Medulla oblongata (tissue), 1 donor: Measurements from ENCODE around the gene MARCHF9.
A peak's percentile ranks its signal among the peaks of the same experiment; 100 is the strongest.
"Not testable (repeated sequence)": the region's sequence is repeated elsewhere in the genome, so short reads cannot be mapped to it uniquely, and the experiment has no call there.

Experiments used
- DNase-seq: peaks from one replicate; pipeline ENCODE4 v3.0.0-alpha.2; 2015; ENCODE audit errors: extremely low spot score

Gene MARCHF9

DNA sequence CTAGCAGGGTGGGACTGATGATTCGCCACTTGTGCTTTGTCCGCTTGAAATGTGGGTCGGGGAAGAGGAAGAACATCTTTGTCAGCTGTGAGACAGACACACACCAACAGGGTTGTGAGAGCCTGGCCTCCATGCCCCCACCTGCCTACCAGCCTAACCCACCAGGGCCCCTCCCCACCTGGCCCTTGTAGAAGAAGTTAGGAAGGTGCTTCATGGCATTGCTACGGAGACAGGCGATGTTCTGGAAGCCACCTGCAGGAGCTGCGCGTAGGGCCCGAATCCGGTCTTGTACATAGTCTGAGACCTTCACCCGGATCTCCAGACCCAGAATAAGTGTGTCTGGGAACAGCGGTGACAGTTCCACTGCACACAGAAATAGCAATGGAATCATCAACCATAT is 14.7 kb downstream of the MARCHF9 start:
- DNase-seq, result no peak

DNA sequence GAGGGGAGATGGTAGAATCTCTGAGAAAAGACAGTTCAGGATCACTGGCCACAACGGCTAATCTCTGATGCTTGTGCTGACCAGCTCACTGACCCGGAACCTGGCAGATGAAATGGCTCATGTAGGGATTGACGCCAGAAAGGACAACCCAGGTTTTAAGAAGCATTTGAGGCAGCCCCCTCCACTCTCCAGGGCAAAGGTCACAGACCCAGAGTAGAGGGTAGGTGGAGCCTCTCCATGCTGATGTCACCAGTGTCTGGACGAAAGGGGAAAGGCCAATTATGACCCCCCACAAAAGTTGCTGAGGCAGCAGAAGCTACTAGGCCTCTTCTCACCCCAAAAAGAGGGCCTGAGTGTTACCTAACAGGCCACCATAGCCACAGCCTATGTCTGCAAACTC is 15.8 kb downstream of the MARCHF9 start:
- no peak for DNase-seq

DNA sequence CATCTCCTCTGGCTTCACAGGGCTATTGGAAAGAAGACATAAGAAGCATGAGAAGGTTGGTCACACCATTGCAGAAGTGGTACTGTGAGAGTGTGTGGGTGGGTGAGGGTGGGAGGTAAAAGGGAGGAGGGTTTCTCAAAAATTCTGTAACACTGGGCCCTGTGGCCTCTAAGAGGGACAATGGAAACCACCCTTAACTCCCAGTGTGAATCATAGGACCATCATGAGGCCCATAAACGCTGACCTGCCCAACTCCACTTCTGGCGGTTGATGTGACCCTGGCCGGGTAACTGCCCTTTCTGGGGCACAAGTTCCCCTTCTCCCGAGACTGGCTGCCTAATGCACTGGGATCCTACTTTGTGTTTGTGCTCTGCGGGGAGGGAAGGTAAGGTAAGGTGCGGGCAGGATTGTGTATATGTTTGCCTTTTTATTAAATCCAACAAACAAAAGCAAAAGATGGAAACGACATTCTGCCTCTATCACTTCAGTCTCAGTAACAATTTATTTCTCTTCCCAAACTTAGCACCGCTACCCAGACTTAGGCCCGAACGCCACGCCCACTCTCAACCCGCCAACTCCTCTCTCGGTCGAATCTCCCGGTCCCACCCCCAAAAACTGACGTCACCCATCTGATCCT is 16.5 kb downstream of the MARCHF9 start:
- DNase-seq, result peak; percentile 82

DNA sequence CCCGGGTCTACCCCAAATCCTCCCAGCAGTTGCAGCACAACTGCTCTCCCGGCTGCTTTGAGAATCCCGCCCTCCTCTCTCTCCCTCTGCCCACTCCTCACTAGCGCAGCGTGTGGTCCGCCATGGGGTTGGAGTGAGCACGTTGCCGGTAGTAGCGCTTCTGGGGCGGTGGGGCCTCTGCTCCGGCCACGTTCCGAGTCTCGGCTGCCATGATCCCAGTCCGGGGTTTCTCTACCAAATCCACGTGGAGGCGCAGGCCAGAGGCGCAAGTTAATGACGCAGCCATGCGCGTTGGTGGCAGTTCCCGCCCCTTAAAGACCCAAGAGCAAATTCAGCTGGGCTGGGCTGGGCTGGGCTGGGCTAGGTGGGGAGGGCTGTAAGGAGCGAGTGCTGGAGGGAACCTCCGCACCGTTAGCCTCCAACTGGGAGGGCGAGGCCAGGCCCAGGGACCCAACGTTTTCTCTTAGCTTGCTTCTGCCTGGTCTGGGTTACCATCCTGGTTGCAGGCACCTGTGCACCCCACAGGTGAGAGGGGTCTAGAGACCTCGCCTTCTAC is 17.0 kb downstream of the MARCHF9 start, which contains the start of gene METTL1:
METTL1 (minus strand) TSS at position 233 of the 556 bp plus-strand sequence; CDS start at position 211, 22 bp downstream.
- peak; percentile 97 for DNase-seq

DNA sequence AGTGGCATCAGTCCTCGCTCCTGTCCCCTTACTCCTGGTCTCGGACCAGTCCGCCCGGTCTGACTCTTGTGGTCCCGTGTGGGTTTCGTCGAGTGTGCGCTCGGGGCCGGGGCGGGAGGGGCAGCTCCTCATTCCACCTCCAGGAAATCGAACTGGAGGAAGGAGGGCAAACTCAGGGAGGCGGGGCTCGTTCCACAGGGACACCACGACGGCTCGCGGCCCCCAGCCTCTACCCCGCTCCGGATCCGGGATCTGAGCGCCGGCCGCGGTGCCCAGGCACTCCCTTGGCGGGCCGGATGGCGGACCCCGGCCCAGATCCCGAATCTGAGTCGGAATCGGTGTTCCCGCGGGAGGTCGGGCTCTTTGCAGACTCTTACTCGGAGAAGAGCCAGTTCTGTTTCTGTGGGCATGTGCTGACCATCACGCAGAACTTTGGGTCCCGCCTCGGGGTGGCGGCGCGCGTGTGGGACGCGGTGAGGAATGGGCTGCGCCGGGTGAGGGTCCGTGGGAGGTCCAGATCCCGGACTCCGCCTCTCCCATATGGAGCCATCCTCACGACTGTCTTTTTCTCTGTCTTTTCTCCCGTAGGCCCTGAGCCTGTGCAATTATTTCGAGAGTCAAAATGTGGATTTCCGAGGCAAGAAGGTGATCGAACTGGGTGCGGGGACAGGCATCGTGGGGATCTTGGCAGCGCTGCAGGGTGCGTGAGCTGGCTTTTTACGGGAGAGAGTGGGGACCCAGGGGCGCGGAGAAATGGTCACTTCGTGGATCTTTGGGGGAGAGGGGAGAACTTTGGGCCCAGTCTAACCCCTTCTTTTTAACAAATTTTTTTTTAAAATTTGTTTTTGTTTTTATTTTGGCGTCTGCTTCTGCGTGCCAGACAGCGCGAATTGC is 17.8 kb downstream of the MARCHF9 start, which contains the start of gene EEF1AKMT3:
EEF1AKMT3 (plus strand) TSS at position 186 of the 894 bp plus-strand sequence; CDS start at position 297, 111 bp downstream.
- peak; percentile 37 for DNase-seq

DNA sequence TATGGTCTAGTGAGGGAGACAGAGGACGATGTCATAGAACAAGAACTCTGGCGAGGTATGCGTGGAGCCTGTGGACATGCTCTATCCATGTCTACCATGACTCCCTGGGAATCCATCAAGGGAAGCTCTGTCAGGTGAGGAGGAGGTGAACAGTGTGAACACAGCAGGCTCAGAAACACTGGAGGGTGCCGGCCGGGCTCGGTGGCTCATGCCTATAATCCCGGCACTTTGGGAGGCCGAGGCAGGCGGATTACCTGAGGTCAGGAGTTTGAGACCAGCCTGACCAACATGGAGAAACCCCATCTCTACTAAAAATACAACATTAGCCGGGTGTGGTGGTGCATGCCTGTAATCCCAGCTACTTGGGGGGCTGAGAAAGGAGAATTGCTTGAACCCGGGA is 19.7 kb downstream of the MARCHF9 start:
- not testable (repeated sequence) for DNase-seq

DNA sequence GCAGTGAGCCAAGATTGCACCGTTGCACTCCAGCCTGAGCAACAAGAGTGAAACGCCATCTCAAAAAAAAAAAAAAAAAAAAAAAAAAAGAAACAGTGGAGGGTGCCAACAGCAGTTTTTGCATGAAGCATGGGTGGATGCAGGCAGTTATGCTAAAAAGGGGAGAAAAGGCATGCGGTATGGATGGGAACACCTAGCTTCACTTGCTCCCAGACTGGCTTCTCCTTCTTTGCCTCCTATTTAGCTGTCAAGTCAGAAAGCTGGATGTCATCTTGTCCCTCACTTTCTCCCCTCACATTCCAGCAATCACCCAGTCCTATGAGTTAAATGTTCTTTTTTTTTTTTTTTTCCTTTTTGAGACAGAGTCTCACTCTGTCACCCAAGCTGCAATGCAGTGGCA is 20.1 kb downstream of the MARCHF9 start:
- DNase-seq, result no peak

DNA sequence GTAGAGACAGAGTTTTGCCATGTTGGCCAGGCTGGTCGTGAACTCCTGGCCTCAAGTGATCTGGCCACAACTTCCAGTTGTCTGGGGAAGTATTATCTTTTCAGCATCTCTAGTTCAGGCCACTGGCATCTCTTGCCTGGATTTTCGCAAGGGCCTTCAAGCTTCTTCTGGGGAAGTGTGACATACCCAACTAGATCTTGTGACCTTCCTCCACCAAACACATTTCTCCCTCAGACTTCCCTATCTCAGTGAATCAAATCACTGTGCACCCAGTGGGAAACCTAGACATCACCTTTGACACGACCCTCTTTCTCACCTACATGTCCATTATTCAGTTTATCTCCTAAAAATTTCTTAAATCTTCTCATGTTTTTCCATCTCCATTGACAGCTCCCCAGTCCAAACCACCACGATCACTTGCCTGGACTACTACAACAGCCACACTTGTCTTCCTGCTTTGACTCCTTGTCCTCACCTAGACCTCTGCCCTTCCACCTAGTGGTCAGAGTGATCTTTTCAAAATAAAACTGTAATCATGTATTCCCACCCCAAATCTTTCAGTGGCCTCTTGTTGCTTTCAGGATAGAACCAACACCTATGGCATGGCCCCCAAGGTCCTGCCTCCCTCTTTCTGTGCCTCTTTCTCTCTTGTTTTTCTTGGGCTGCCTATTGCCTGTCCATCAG is 20.8 kb downstream of the MARCHF9 start:
- DNase-seq, result peak; percentile 9

DNA sequence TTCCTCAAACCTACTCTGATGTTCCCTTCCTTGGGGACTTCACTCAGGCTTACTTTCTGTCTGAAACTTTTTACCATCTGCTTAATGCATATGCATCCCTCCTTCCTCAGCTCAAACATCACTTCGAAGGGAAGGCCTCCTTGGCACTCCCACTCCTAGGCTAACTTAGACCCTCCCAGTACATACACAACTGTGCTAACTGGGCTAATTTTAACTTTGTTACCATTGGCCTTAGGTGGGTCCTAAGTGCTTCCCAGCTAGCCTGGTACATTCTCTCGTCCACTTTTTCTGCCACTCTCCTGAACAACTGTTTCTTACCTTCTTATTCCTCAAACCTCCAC is 21.3 kb downstream of the MARCHF9 start:
- no peak for DNase-seq

DNA sequence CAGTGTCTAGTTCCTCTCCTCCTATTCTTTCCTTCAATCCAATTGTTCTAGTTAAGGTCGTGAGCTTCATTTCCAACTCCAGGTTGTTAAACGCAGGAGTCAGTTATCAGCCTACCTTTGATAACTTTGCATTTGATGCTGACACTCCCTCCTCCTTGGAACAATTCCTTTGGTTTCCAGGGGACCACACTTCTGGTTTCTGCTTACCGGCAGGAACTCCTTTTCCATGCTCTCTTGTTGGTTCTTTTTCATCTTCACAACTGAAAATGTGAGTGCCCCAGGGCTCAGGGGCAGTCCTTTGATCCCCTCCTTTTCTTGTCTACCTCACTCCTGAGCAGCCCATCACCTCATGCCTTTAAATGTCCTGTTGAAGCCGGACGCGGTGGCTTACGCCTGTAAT is 22.5 kb downstream of the MARCHF9 start:
- no peak for DNase-seq

DNA sequence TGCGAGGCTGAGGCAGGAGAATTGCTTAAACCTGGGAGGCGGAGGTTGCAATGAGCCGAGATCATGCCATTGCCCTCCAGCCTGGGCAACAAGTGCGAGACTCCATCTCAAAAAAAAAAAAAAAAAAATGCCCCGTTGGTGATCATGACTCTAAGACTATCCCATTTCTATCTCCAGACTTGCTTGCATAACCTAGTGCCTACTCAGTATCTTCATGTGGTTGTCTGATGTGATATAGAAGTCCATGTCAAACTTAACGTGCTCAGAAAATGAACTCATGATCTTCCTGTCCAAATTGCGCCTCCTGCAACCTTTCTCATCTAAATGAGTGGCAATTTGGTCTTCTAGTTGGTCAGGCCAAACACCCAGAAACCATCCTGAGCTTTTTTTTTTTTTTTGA is 23.0 kb downstream of the MARCHF9 start:
- DNase-seq, result no peak

DNA sequence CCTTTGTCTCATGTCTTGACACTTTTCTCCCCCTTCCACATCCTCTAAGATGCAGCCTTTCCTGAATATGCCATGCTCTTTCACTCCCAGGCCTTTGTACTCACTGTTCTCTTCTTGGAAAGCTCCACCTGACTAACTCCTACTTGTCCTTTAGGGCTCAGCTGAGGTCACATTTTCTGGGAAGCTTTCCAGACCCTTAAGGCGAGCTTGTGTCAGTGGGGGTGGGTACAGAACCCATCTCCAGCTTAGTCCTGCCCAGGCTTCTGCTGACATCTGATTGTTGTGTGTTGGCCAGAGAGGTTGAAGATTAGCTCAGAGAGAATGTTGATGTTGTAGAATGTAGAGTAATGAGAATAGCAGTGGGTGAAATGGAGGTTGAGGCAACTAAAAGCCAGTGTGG is 24.8 kb downstream of the MARCHF9 start:
- DNase-seq, result no peak

DNA sequence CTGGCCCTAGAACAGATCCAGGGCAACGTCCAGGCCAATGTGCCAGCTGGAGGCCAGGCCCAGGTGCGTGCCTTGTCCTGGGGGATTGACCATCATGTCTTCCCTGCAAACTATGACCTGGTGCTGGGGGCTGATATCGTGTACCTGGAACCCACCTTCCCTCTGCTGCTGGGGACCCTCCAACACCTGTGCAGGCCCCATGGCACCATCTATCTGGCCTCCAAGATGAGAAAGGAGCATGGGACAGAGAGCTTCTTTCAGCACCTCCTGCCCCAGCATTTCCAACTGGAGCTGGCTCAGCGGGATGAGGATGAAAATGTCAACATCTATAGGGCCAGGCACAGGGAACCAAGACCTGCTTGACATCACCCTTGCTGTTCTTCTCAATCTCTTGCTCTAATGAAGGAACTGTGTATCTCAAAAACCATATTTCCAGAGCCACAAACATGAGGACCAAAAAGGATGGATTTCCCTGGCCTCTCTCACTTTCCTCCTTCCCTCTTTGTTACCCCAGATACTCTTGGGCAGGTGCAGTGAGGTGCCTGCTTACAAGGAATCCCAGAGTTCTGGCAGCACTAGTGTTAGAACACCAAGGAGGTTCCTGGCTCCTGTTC is 25.5 kb downstream of the MARCHF9 start:
- DNase-seq, result no peak

DNA sequence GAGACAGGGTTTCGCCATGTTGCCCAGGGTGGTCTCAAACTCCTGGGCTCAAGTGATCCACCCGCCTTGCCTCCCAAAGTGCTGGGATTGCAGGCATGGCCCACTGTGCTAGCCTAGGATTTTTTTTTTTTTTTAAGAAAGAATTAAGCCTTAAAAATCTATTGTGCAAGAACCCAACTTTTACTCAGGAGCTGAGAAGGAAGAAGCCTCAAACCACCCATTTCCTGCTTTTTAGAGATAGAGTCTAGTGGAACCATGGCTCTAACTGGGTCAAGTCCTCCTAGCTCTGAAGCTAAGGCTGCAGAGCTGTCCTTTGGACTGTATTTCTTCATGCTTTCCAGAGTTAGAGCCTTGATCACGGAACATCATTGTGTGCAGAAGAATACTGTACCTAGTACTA is 26.3 kb downstream of the MARCHF9 start:
- DNase-seq, result no peak

DNA sequence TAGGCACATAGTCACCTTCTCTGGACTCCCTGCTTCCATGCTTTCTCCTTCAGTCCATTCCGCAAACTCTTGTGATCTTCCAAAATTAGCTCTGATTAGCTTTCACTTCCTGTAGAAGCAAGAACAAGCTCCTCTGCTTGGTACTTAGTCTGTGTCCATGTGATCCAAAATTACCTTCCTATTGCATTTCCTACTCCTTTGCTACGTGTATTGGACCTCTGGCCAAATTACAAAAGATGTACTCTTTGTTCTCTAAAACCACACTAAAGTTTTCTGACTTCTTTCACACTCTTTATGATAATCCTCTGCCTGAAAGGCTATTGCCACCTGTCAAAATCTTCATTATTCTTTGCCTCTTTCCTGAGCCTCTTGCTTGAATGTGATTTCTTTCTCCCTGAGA is 26.9 kb downstream of the MARCHF9 start:
- no peak for DNase-seq

DNA sequence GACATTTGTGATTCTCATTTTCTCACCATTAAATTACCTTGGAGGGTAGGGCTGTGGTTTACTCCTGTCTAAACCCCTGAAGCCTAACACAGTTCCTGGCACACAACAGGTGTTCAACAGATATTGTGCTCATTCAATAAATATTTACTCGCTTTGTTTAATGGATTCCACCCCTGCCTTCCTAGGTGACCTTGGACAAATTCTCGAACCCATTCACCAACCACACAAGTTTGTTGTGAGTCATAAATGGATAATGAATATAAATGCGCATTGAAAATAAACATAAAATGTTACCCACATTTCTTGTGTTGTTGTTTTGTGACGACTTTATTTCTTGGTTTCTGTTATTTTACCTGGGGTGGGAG is 27.3 kb downstream of the MARCHF9 start:
- no peak for DNase-seq

DNA sequence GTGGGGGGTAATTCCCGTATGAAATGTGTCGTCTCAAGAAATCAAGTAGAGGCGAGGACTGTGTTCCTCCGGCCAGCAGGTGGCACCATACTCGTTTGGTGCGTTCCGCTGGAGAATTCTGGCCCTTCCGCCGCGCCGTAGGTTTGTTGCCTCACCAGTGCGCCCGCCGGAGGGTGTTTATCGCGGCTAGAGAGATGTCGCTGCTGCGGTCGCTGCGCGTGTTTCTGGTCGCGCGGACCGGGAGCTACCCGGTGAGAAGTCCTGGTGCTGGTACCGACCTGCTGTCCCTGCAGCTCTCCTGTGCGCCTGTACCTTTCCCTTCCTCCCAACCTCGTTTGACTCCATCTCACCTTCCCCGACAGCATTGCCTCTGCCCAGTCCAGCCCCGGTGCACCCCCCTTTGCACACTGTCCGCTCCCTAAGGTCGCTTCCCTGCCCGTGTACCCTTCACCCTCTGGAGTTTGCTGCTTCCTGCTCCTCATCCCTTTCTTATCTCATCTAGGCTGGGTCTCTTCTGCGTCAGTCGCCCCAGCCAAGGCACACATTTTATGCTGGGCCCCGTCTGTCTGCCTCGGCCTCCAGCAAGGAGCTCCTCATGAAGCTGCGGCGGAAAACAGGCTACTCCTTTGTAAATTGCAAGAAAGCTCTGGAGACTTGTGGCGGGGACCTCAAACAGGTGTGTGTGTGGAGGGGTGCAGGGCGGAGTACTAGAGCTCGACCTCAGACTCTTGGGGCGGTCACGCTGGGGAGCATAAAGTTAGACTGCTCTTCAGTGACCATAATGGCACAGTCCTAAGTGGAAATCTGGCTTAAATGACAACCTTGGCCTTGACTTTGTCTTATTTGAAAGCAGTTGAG is 27.9 kb downstream of the MARCHF9 start, which contains the start of gene TSFM:
TSFM (plus strand) TSS at position 180 of the 858 bp plus-strand sequence; CDS start at position 195, 15 bp downstream.
- DNase-seq, result peak; percentile 98

DNA sequence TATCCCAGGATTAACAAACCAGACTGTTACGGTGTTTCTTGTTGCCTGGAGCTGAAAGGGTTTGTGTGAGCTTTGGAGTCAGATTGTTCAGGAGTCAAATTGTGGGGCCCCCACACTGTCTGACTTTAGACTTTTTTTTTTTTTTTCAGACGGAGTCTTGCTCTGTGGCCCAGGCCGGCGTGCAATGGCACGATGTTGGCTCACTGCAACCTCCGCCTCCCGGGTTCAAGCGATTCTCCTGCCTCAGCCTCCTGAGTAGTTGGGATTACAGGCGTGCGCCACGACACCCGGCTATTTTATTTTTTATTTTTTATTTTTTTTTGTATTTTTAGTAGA is 28.5 kb downstream of the MARCHF9 start:
- DNase-seq, result no peak

DNA sequence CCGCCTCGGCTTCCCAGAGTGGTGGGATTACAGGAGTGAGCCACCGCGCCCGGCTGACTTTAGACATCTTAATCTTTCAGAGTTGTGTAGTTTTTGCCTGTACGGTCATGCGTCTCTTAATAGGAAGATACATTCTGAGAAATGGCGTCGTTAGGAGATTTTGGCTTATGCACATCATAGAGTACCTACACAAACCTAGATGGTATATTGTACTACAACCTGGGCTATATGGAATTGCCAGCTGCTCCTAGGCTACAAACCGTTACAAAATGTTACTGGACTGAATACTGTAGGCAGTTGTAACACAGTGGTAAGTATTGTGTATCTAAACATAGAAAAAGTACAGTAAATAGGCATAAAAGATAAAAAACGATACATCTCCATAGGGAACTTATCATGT is 29.0 kb downstream of the MARCHF9 start:
- no peak for DNase-seq

DNA sequence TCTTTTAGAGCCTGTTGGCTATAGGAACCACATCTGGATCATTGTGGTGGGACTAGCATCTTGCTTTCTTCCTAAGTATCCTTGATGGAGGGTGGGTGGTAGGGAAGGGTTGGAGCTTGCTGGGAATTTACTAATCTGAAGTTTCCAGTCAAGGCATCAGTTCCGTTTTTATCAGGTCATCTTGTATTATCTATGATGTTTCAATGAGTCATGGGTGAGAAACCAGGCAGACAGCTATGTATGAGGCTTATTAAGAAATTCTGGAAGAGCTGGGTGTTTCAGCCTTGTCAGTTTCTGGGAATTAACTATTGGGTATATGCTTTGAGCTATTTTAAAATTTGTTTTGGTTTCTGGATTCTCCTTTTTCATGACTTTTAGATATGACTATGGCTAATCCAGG is 39.0 kb downstream of the MARCHF9 start:
- DNase-seq, result no peak

DNA sequence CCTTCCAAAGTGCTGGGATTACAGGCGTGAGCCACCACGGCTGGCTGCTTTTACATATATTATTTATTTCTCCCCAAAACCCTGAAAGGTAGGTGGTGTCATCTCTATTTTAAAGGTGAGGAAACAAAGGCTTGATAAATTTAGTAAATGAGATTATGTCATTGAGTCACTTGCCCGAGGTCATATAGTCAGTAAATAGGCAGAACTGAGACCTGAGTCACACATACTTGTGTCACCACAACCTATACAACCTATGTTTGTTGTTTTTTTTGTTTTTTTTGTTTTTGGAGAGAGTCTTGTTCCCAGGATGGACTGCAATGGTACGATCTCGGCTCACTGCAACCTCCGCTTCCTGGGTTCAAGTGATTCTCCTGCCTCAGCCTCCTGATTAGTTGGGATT is 40.5 kb downstream of the MARCHF9 start:
- no peak for DNase-seq
